HG02571 (cell line): Measurements from ENCODE around the gene SYT13.
"Not testable (repeated sequence)": the region's sequence is repeated elsewhere in the genome, so short reads cannot be mapped to it uniquely, and the experiment has no call there.

Experiments
- ATAC-seq: cut with Tn5 transposase; IDR thresholded peaks from one replicate; pipeline ENCODE4 v1.9.1; 2021; ENCODE audit warnings: mild to moderate bottlenecking, moderate library complexity; ENCODE audit not compliant: unreplicated experiment

The SYT13 gene

GRCh38 chr11:45313171-45313865 lies 27.2 kb upstream of the SYT13 start:
- no peak for ATAC-seq

- no peak for ATAC-seq
These were observed 19.9 kb upstream of the SYT13 start for GRCh38 chr11:45305874-45306623.

- no peak for ATAC-seq
These were observed 18.8 kb upstream of the SYT13 start for GRCh38 chr11:45304992-45305335.

- ATAC-seq: no peak
These were observed 18.2 kb upstream of the SYT13 start for GRCh38 chr11:45304111-45304991.

GRCh38 chr11:45303316-45303715 lies 17.2 kb upstream of the SYT13 start:
- no peak for ATAC-seq

- no peak for ATAC-seq
These were observed 15.6 kb upstream of the SYT13 start for GRCh38 chr11:45301537-45302246.

GRCh38 chr11:45300715-45301114 lies 14.6 kb upstream of the SYT13 start:
- no peak for ATAC-seq

- no peak for ATAC-seq
These were observed 12.6 kb upstream of the SYT13 start for GRCh38 chr11:45298718-45299117.

- ATAC-seq: no peak
These were observed 9.9 kb upstream of the SYT13 start for GRCh38 chr11:45296075-45296474.

GRCh38 chr11:45294499-45294898 lies 8.4 kb upstream of the SYT13 start:
- no peak for ATAC-seq

- ATAC-seq: not testable (repeated sequence)
These were observed 7.5 kb upstream of the SYT13 start for GRCh38 chr11:45293566-45294192.

GRCh38 chr11:45290586-45290985 lies 4.4 kb upstream of the SYT13 start:
- ATAC-seq: no peak

- no peak for ATAC-seq
These were observed 3.2 kb upstream of the SYT13 start for GRCh38 chr11:45289369-45289768.

GRCh38 chr11:45288339-45288738 lies 2.2 kb upstream of the SYT13 start:
- ATAC-seq: no peak

GRCh38 chr11:45287316-45287903 lies 1.3 kb upstream of the SYT13 start:
- ATAC-seq: no peak

GRCh38 chr11:45285250-45285828 lies 802 bp downstream of the SYT13 start:
- no peak for ATAC-seq

- ATAC-seq: no peak
These were observed 4.1 kb downstream of the SYT13 start for GRCh38 chr11:45282081-45282480.

GRCh38 chr11:45280449-45280848 lies 5.7 kb downstream of the SYT13 start:
- no peak for ATAC-seq

GRCh38 chr11:45279645-45280044 lies 6.5 kb downstream of the SYT13 start:
- ATAC-seq: no peak

GRCh38 chr11:45278714-45279113 lies 7.4 kb downstream of the SYT13 start:
- ATAC-seq: no peak
